ENCODE data around the gene PCSK5.
A peak's percentile ranks its signal among the peaks of the same experiment; 100 is the strongest.
"Not testable (repeated sequence)": the region's sequence is repeated elsewhere in the genome, so short reads cannot be mapped to it uniquely, and the experiment has no call there.

Gene PCSK5

GRCh38 chr9:76249309-76249708 lies 358.8 kb downstream of the PCSK5 start:
- DNase-seq (ENCODE audit: low read depth), result no peak

- peak; percentile 96 for DNase-seq (ENCODE audit: low read depth)
Observed at GRCh38 chr9:76255781-76256455, 365.4 kb downstream of the PCSK5 start.

- DNase-seq (ENCODE audit: low read depth), result no peak
Observed at GRCh38 chr9:76257311-76257710, 366.8 kb downstream of the PCSK5 start.

GRCh38 chr9:76266649-76267283 lies 376.3 kb downstream of the PCSK5 start:
- DNase-seq (ENCODE audit: low read depth), result no peak

GRCh38 chr9:76267284-76267652 lies 376.8 kb downstream of the PCSK5 start:
- DNase-seq (ENCODE audit: low read depth), result peak; percentile 11

- DNase-seq (ENCODE audit: low read depth), result peak; percentile 64
Observed at GRCh38 chr9:76269789-76270188, 379.3 kb downstream of the PCSK5 start.

- DNase-seq (ENCODE audit: low read depth), result peak; percentile 46
Observed at GRCh38 chr9:76271755-76272154, 381.3 kb downstream of the PCSK5 start.

- DNase-seq (ENCODE audit: low read depth), result no peak
Observed at GRCh38 chr9:76289042-76289441, 398.6 kb downstream of the PCSK5 start.

GRCh38 chr9:76289703-76290102 lies 399.2 kb downstream of the PCSK5 start:
- DNase-seq (ENCODE audit: low read depth), result no peak

GRCh38 chr9:76290555-76290954 lies 400.1 kb downstream of the PCSK5 start:
- no peak for DNase-seq (ENCODE audit: low read depth)

- DNase-seq (ENCODE audit: low read depth), result no peak
Observed at GRCh38 chr9:76292246-76292645, 401.8 kb downstream of the PCSK5 start.

GRCh38 chr9:76292658-76293057 lies 402.2 kb downstream of the PCSK5 start:
- no peak for DNase-seq (ENCODE audit: low read depth)

GRCh38 chr9:76294301-76294700 lies 403.8 kb downstream of the PCSK5 start:
- no peak for DNase-seq (ENCODE audit: low read depth)

GRCh38 chr9:76296561-76297310 lies 406.3 kb downstream of the PCSK5 start:
- DNase-seq (ENCODE audit: low read depth), result no peak

- DNase-seq (ENCODE audit: low read depth), result peak; percentile 49
Observed at GRCh38 chr9:76297721-76298239, 407.3 kb downstream of the PCSK5 start.

GRCh38 chr9:76298521-76299144 lies 408.2 kb downstream of the PCSK5 start:
- DNase-seq (ENCODE audit: low read depth), result no peak

GRCh38 chr9:76302543-76302942 lies 412.1 kb downstream of the PCSK5 start:
- DNase-seq (ENCODE audit: low read depth), result no peak

- DNase-seq (ENCODE audit: low read depth), result peak; percentile 60
Observed at GRCh38 chr9:76302947-76303550, 412.6 kb downstream of the PCSK5 start.

- DNase-seq (ENCODE audit: low read depth), result not testable (repeated sequence)
Observed at GRCh38 chr9:76307047-76307446, 416.6 kb downstream of the PCSK5 start.

GRCh38 chr9:76310577-76310976 lies 420.1 kb downstream of the PCSK5 start:
- no peak for DNase-seq (ENCODE audit: low read depth)

- DNase-seq (ENCODE audit: low read depth), result no peak
Observed at GRCh38 chr9:76310991-76311390, 420.5 kb downstream of the PCSK5 start.

GRCh38 chr9:76311537-76311936 lies 421.1 kb downstream of the PCSK5 start:
- DNase-seq (ENCODE audit: low read depth), result no peak

Measured in amniotic epithelial cell (primary cell).